Activated T-cell treated with anti-CD3 and anti-CD28 coated beads, Interleukin-2, amount 50 U/mL, for 72 hours (primary cell): ENCODE data around the gene NPVF. TPM values are rescaled to one million over a fixed set of nuclear protein-coding genes. Genes with fewer than 3 reads are reported as not detected.

ENCODE experiments used
- ATAC-seq, 2 donors: fragments of 150-1000 bp; cut with Tn5 transposase; replicated peaks in 1 of 2; 2 replicates each; pipeline ENCODE4 v1.10.0; 2021; ENCODE audit warnings: moderate library complexity in 2 of 2, mild to moderate bottlenecking in 1 of 2
- DNase-seq, 2 donors: peaks; one replicate each; pipeline ENCODE4 v3.0.0; 2021 to 2022; ENCODE audit warnings: mixed read lengths in 1 of 2
- H3K27ac Mint-ChIP-seq: one replicate; pipeline ENCODE4 v1.8.0; 2022; ENCODE audit warnings: mild to moderate bottlenecking, moderate library complexity, mixed read lengths
- H3K27me3 Mint-ChIP-seq: one replicate; pipeline ENCODE4 v1.8.0; 2022; ENCODE audit warnings: low read depth, mixed read lengths
- H3K36me3 Mint-ChIP-seq, 2 donors: one replicate each; pipeline ENCODE4 v1.8.0; 2022; ENCODE audit warnings: mixed read lengths in 2 of 2, mild to moderate bottlenecking in 1 of 2; ENCODE audit not compliant: insufficient read depth in 2 of 2
- H3K4me1 Mint-ChIP-seq: one replicate; pipeline ENCODE4 v1.8.0; 2022; ENCODE audit warnings: low read depth, mixed read lengths
- H3K4me3 Mint-ChIP-seq, 2 donors: one replicate each; pipeline ENCODE4 v1.8.0; 2022; ENCODE audit warnings: mild to moderate bottlenecking in 2 of 2, mixed read lengths in 2 of 2, moderate library complexity in 2 of 2
- H3K9me3 Mint-ChIP-seq, 2 donors: one replicate each; pipeline ENCODE4 v1.8.0; 2022; ENCODE audit warnings: mixed read lengths in 2 of 2
- total RNA-seq, 2 donors: library from RNA; stranded (reverse); gene quantifications; one replicate each; pipeline ENCODE4 v1.2.3, GENCODE V29; 2022

Gene NPVF
- total RNA-seq, 2 donors from 2014 or later, result not detected

DNA sequence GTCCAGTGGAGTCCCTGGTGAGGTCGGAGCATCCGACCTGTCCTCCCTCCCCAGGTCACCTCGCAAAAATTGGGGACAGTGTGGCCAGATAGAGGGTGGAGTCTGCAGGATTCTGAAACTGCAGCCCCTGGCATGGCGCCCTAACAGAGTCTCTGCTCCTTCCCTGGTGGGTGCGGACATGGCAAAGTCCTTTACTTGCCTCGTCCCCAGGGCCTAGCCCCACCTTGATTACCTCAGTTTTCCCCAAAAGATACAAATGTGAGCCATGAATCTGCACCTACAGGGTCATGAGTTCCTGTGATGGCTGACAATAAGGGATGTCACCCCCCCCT lies 47.7 kb downstream of the NPVF start:
- Mint-ChIP-seq H3K4me1 (peaks cover 10% of the 10 kb centered on the region), H3K4me3 (peak overlapping the region; percentile 85 to 89), H3K27ac (peak overlapping the region; percentile 58), H3K36me3 (peaks cover 0 to 2% of the 10 kb centered on the region in 2 donors), H3K9me3 (no peaks in the 10 kb centered on the region), H3K27me3 (no peaks in the 10 kb centered on the region)
- ATAC-seq (peak; percentile 1 to 36), DNase-seq (no peak)

DNA sequence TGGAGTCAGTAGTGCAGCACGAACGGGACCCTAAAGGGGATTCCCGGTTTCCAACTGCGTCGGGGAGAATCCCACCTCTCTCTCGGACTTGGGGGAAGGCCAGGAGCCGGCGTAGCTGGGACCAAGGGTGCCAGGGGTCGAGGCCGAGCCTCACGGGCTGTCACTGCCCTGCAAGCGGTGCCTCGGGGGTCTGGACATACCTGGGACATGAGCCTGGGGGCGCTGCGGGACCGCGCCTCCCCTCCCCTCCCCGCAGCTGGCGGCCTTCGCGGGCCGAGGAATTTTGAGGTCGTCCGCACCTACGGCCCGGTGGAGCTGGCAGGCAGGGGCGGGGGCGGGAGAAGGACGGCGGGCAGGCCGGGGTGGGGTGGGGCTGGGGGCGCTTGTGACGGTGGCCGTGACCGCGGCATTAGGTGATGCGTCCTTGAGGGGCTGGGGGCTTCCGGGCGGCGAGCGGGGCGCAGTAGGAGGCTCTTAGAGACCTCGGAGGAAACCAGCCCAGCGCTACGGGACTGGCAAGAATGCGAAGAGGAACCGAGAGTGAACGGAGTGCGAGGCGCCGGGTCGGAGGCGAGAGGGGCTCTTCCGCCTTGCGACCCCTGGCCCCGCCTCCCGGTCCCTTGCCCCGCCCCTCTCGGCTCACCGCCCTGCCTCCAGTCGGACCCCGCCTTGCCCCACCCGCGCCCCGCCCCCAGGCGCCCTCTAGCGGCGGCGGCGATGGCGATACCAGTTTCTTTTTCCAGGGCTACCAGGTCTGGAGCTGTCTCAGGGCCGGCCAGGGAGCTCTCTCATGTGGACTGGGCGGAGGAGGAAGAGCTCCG lies 48.3 kb downstream of the NPVF start:
- H3K27ac Mint-ChIP-seq, result peak overlapping the region; percentile 83
- H3K4me3 Mint-ChIP-seq, result peak overlapping the region; percentile 85 to 89
- ATAC-seq (peak; percentile 95 to 99), DNase-seq (peak; percentile 96 to 99)
- peaks cover 10% of the 10 kb centered on the region for H3K4me1 Mint-ChIP-seq
- H3K9me3 Mint-ChIP-seq, result no peaks in the 10 kb centered on the region
- H3K27me3 Mint-ChIP-seq, result no peaks in the 10 kb centered on the region
- H3K36me3 Mint-ChIP-seq, result peaks cover 0 to 2% of the 10 kb centered on the region in 2 donors

DNA sequence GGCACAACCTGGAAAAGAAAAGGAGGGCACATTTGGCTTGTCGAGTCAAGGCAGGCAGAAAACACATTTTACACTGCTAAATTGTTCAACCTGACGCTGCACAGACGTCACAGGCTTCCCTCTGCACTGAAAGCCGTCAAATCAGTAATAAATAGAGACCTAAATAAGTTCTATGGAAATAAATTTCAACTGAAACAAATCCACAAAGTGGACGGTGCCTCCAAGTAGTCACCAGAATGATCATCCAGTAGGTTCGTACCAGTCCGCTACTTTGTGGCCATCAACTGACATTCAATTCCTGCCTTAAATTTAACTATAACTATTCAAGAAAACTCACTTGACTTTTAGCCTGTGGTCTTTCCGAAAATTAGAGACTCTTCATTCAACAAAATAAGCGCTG lies 49.0 kb downstream of the NPVF start:
- Mint-ChIP-seq H3K27me3 (no peaks in the 10 kb centered on the region), H3K4me1 (peaks cover 10% of the 10 kb centered on the region), H3K9me3 (no peaks in the 10 kb centered on the region), H3K27ac (no peak overlapping the region), H3K4me3 (peak overlapping the region; percentile 85 to 89), H3K36me3 (peaks cover 0 to 2% of the 10 kb centered on the region in 2 donors)
- ATAC-seq (no peak), DNase-seq (no peak)

Other genes starting within 250 kb of the NPVF start
- gene OSBPL3, start 248.3 kb downstream of the NPVF start, total RNA-seq, result 10 to 100 TPM; 52.9 to 53.0 TPM
- gene CYCS, start 103.2 kb downstream of the NPVF start, total RNA-seq, result 100 to 1,000 TPM; 147 to 158 TPM